Type B pancreatic cell (in vitro differentiated cells): ENCODE data around the gene LHPP. TPM values are rescaled to one million over a fixed set of nuclear protein-coding genes. Genes with fewer than 3 reads are reported as not detected.

Source experiments
- DNase-seq: peaks from one replicate; pipeline ENCODE4 v3.0.0; 2021; ENCODE audit warnings: mixed read lengths; ENCODE audit not compliant: unreplicated experiment; ENCODE audit errors: extremely low spot score
- H3K27ac Mint-ChIP-seq: 2 replicates; pipeline ENCODE4 v1.8.0; 2021; ENCODE audit warnings: mild to moderate bottlenecking, mixed read lengths
- H3K27me3 Mint-ChIP-seq: 2 replicates; pipeline ENCODE4 v1.8.0; 2021; ENCODE audit warnings: mixed read lengths
- H3K36me3 Mint-ChIP-seq: 2 replicates; pipeline ENCODE4 v1.8.0; 2021; ENCODE audit warnings: mixed read lengths
- H3K4me1 Mint-ChIP-seq: one replicate; pipeline ENCODE4 v1.8.0; 2021; ENCODE audit warnings: mixed read lengths; ENCODE audit not compliant: unreplicated experiment
- H3K4me3 Mint-ChIP-seq: 2 replicates; pipeline ENCODE4 v1.8.0; 2021; ENCODE audit warnings: mild to moderate bottlenecking, mixed read lengths
- H3K9me3 Mint-ChIP-seq: 2 replicates; pipeline ENCODE4 v1.8.0; 2021; ENCODE audit warnings: mixed read lengths
- total RNA-seq: library from RNA; stranded (reverse); gene quantifications from 2 replicates; pipeline ENCODE4 v1.2.1, GENCODE V29; 2021; ENCODE audit warnings: low replicate concordance
- TF ChIP-seq, protein P1 (sequence below): fragments of 200-600 bp; sonication (generic); conservative IDR thresholded peaks from 2 replicates; pipeline ENCODE4 v1.5.0; 2021; ENCODE audit warnings: antibody characterized with exemption, mild to moderate bottlenecking

The LHPP gene
- total RNA-seq, 1 donor from 2014 or later = 12.7 TPM

DNA sequence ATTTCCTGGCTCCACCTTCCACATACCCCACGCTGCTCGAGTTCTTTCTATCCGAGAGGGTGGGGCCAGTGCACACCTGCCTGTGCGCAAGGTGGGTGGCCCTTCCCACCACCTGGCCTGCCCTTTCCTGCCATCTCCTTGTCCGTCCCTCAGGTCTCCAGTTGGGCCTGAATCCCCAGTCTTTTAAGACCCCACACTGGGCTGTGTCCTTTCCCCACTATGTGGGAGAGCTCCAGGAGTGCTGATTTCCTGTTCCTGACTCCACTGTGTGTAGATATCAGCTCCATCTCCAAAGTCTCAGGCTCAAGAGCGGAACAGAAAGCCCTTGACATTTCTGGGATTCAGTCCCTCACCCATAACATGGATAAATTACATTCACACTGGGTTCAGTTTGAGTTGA lies 20.1 kb downstream of the LHPP start:
- H3K4me3 Mint-ChIP-seq = no peak overlapping the region
- H3K27me3 Mint-ChIP-seq = no peaks in the 10 kb centered on the region
- H3K9me3 Mint-ChIP-seq = no peaks in the 10 kb centered on the region
- no peak for DNase-seq
- peaks cover 10% of the 10 kb centered on the region for H3K4me1 Mint-ChIP-seq
- TF ChIP-seq, protein P1, sequence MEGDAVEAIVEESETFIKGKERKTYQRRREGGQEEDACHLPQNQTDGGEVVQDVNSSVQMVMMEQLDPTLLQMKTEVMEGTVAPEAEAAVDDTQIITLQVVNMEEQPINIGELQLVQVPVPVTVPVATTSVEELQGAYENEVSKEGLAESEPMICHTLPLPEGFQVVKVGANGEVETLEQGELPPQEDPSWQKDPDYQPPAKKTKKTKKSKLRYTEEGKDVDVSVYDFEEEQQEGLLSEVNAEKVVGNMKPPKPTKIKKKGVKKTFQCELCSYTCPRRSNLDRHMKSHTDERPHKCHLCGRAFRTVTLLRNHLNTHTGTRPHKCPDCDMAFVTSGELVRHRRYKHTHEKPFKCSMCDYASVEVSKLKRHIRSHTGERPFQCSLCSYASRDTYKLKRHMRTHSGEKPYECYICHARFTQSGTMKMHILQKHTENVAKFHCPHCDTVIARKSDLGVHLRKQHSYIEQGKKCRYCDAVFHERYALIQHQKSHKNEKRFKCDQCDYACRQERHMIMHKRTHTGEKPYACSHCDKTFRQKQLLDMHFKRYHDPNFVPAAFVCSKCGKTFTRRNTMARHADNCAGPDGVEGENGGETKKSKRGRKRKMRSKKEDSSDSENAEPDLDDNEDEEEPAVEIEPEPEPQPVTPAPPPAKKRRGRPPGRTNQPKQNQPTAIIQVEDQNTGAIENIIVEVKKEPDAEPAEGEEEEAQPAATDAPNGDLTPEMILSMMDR = no peak
- no peak overlapping the region for H3K27ac Mint-ChIP-seq
- peaks cover 5% of the 10 kb centered on the region for H3K36me3 Mint-ChIP-seq

DNA sequence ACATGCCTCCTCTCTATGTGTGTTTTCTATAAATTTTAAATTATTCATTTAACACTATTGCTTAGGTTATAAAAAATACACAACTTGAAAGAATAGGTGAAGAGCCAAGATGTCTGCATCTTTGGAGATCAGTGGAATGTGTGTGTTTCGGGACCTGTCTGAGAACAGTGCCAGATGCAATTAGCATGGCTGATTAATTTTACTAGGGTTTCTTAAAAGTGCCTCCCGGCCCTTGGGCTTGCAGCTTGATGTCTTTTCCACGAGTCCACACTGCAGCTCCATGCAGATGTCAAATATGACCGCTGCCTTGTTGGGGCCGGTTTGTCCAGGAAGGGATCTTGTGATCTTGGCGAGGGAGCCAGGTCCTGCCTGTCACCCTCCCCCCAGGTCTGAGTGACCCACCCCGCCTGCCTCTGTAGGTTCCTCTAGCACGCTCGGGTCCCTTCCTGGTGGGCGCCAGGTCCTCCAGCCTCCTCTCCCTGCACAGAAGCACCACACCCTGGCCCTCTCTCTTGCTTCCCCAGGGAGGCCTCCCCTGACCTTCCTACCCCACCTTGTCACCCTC lies 20.7 kb downstream of the LHPP start:
- H3K9me3 Mint-ChIP-seq = no peaks in the 10 kb centered on the region
- TF ChIP-seq, protein P1 = no peak
- peaks cover 10% of the 10 kb centered on the region for H3K4me1 Mint-ChIP-seq
- peaks cover 5% of the 10 kb centered on the region for H3K36me3 Mint-ChIP-seq
- no peaks in the 10 kb centered on the region for H3K27me3 Mint-ChIP-seq
- no peak overlapping the region for H3K27ac Mint-ChIP-seq
- DNase-seq = no peak
- no peak overlapping the region for H3K4me3 Mint-ChIP-seq

DNA sequence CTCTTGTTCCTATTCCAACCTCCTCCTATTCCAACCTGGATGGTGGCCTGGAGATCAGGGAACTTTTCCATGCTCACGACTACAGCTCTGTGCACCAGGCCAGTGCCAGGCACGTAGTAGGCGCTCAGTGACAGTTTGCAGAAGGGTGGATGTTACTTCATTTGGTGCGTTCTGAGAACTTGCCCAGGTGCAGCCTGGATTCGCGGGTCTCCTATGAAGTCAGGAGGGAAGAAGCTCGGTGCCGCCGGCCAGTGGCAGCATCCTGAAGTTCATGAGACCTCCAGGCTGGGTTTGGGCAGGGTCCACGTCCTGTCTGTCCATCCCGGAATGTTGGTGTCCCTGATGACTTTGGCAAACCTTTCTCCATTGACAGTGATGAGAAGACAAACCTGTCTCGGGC lies 21.3 kb downstream of the LHPP start:
- peaks cover 10% of the 10 kb centered on the region for H3K4me1 Mint-ChIP-seq
- no peak overlapping the region for H3K4me3 Mint-ChIP-seq
- DNase-seq = no peak
- TF ChIP-seq, protein P1 = no peak
- no peaks in the 10 kb centered on the region for H3K27me3 Mint-ChIP-seq
- H3K36me3 Mint-ChIP-seq = peaks cover 5% of the 10 kb centered on the region
- no peak overlapping the region for H3K27ac Mint-ChIP-seq
- no peaks in the 10 kb centered on the region for H3K9me3 Mint-ChIP-seq

DNA sequence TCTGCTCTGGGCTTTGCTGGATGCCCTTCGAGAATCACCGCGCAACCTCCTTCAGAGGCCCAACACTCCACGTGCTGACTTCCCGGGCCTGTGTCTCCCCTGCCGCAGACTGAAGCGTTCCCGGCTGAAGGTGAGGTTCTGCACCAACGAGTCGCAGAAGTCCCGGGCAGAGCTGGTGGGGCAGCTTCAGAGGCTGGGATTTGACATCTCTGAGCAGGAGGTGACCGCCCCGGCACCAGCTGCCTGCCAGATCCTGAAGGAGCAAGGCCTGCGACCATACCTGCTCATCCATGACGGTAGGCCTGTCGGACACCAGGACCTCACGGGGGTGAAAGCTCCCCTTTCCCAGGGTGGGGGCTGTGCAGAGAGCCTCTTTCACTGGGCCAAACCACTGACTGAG lies 22.4 kb downstream of the LHPP start:
- H3K36me3 Mint-ChIP-seq = peaks cover 5% of the 10 kb centered on the region
- peaks cover 10% of the 10 kb centered on the region for H3K4me1 Mint-ChIP-seq
- DNase-seq = no peak
- TF ChIP-seq, protein P1 = no peak
- no peak overlapping the region for H3K4me3 Mint-ChIP-seq
- no peak overlapping the region for H3K27ac Mint-ChIP-seq
- no peaks in the 10 kb centered on the region for H3K9me3 Mint-ChIP-seq
- H3K27me3 Mint-ChIP-seq = no peaks in the 10 kb centered on the region

DNA sequence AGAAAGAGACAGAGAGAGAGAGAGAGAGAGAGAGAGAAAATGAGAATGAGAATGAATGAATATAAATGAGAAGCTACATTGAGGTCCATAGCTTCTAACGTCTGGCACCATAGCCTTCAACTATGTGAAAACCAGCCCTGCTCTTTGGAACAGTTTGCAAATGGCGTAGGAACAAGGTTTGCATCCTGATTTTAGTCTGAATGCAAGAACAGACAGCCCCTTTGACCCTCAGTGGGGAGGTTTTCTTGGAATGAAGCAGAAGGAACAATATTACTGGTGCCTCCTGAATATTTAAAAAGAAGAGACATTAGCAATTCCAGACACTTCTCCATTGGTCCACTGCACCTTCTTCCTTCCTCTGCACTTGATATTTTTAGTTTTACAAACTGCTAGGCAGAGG lies 23.0 kb downstream of the LHPP start:
- Mint-ChIP-seq H3K27ac (no peak overlapping the region), H3K27me3 (no peaks in the 10 kb centered on the region), H3K36me3 (peaks cover 5% of the 10 kb centered on the region), H3K4me3 (no peak overlapping the region), H3K9me3 (no peaks in the 10 kb centered on the region), H3K4me1 (peaks cover 10% of the 10 kb centered on the region)
- no peak for DNase-seq
- TF ChIP-seq, protein P1 = no peak

DNA sequence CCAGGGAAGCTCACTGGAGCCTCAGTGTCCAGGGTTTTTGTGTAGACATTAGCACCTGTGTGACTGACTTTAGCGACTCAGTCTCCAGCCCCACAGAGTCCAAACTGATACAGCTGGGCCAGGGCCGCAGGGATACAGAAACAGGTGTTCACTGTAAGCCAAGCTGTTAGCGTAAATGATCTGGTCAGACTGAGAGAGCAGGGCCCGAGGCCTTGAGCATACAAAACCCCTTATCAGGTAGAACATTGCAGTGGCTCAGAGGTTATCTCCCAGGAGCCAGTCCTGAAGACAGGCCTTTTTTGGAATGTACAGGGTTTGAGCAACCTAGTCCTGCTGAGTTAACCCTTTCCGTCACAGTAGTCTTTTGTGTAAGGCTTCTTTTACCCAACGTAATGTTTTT lies 25.0 kb downstream of the LHPP start:
- Mint-ChIP-seq H3K4me3 (no peak overlapping the region), H3K27me3 (no peaks in the 10 kb centered on the region), H3K27ac (no peak overlapping the region), H3K9me3 (no peaks in the 10 kb centered on the region), H3K4me1 (peaks cover 4% of the 10 kb centered on the region), H3K36me3 (peaks cover 5% of the 10 kb centered on the region)
- TF ChIP-seq, protein P1 = no peak
- DNase-seq = no peak
